HG03280 (cell line): ENCODE results near the gene NUAK2.
"Not testable (repeated sequence)": the region's sequence is repeated elsewhere in the genome, so short reads cannot be mapped to it uniquely, and the experiment has no call there.

ENCODE experiments used
- ATAC-seq: cut with Tn5 transposase; IDR thresholded peaks from one replicate; pipeline ENCODE4 v1.9.1; 2021; ENCODE audit warnings: mild to moderate bottlenecking, moderate library complexity; ENCODE audit not compliant: unreplicated experiment

The NUAK2 gene

GRCh38 chr1:205321162-205321958, at the start of gene NUAK2:
TSS of gene NUAK2 (minus strand) at chr1:205321745. CDS start at chr1:205321628, 117 bp downstream.
- no peak for ATAC-seq

- no peak for ATAC-seq
Observed at GRCh38 chr1:205370780-205371179, 49.2 kb upstream of the NUAK2 start.

GRCh38 chr1:205369701-205370123, 48.2 kb upstream of the NUAK2 start:
- no peak for ATAC-seq

GRCh38 chr1:205368478-205368877, 46.9 kb upstream of the NUAK2 start:
- ATAC-seq, result no peak

GRCh38 chr1:205365945-205366463, 44.5 kb upstream of the NUAK2 start:
- no peak for ATAC-seq

GRCh38 chr1:205365086-205365485, 43.5 kb upstream of the NUAK2 start:
- ATAC-seq, result not testable (repeated sequence)

- no peak for ATAC-seq
Observed at GRCh38 chr1:205360891-205361290, 39.3 kb upstream of the NUAK2 start.

GRCh38 chr1:205359771-205360565, 38.4 kb upstream of the NUAK2 start:
- no peak for ATAC-seq

GRCh38 chr1:205358579-205358978, 37.0 kb upstream of the NUAK2 start:
- no peak for ATAC-seq

- no peak for ATAC-seq
Observed at GRCh38 chr1:205357567-205357966, 36.0 kb upstream of the NUAK2 start.

- no peak for ATAC-seq
Observed at GRCh38 chr1:205356440-205357139, 35.0 kb upstream of the NUAK2 start, which contains the start of gene KLHDC8A. TSS of gene KLHDC8A (minus strand) at chr1:205356922. CDS start at chr1:205343604, 13,318 bp downstream.

GRCh38 chr1:205355075-205355453, 33.5 kb upstream of the NUAK2 start:
- ATAC-seq, result no peak

GRCh38 chr1:205354259-205355074, 32.9 kb upstream of the NUAK2 start:
- no peak for ATAC-seq

- no peak for ATAC-seq
Observed at GRCh38 chr1:205353612-205354011, 32.1 kb upstream of the NUAK2 start.

GRCh38 chr1:205353191-205353590, 31.6 kb upstream of the NUAK2 start:
- ATAC-seq, result no peak

- no peak for ATAC-seq
Observed at GRCh38 chr1:205351984-205352713, 30.6 kb upstream of the NUAK2 start.

- ATAC-seq, result no peak
Observed at GRCh38 chr1:205350691-205351141, 29.2 kb upstream of the NUAK2 start.

GRCh38 chr1:205350124-205350523, 28.6 kb upstream of the NUAK2 start:
- no peak for ATAC-seq
